Renal pelvis (tissue), 4 donors: ENCODE results near the gene USP36. TPM values are rescaled to one million over a fixed set of nuclear protein-coding genes. Genes with fewer than 3 reads are reported as not detected.
A peak's percentile ranks its signal among the peaks of the same experiment; 100 is the strongest.
"Not testable (repeated sequence)": the region's sequence is repeated elsewhere in the genome, so short reads cannot be mapped to it uniquely, and the experiment has no call there.

Experiments
- DNase-seq: peaks from one replicate; pipeline ENCODE4 v3.0.0-alpha.2; 2013
- polyA plus RNA-seq, 3 donors: library from polyadenylated mRNA; unstranded; fragments of 120-200 nt; gene quantifications; one replicate each; pipeline ENCODE4 v1.2.1, GENCODE V29; 2013; ENCODE audit not compliant: insufficient read length in 3 of 3

Gene USP36
- polyA plus RNA-seq, 3 donors: 39.6 to 47.7 (median 40.9) TPM

DNA sequence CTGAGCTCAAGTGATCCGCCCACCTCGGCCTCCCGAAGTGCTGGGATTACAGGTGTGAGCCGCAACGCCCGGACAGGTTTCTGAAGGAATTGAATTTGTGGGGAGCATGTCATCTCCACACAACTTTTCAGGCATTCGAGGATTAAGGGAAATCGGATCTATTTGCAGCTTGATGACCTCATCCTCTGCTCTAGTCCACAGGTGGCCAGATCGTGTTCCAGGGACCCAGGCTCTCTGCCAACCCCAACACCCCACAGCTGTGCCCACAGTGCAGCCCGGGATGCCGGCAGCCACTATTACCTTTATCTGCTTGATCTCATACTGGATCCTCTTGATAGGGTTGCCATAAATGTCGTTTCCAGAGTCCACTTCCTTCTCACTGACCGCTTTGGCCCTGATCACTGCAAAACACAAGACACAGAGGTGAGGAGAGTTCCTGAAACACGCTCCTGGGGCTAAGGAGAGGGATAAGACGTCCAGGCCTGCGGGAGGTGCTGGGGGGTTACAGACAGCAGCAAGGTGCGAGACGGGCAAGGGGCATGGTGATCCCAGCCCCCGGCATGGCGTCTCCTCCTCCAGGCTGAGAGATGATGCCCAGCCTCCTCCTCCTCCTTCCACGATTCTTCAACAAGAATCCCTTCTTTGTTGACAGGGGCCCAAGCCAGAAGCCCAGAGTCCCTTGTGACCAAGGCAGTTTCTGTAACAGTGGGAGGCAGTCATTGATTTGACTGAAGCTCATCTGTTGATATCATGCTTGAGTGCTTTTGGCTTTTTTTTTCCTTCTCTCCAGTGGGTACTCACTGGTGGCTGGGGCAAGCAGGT, 33.1 kb upstream of the USP36 start:
- DNase-seq: no peak

DNA sequence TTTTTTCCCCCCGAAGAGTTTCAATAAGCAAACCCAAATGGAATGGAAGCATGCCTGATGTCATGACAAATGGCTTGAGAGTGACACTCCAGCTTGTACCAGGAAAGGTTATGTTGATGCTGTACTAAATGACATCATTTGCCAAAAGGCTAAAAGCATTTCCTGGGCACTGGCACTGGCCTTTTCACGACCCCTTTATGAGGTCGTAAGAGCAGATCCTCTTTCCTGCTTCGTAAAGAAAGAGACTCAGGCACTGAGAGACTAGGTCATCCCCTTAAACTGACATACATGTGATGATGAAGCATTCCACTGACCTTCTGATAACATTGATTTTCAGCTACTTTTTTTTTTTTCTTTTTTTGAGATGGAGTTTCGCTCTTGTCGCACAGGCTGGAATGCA, 31.9 kb upstream of the USP36 start:
- no peak for DNase-seq

DNA sequence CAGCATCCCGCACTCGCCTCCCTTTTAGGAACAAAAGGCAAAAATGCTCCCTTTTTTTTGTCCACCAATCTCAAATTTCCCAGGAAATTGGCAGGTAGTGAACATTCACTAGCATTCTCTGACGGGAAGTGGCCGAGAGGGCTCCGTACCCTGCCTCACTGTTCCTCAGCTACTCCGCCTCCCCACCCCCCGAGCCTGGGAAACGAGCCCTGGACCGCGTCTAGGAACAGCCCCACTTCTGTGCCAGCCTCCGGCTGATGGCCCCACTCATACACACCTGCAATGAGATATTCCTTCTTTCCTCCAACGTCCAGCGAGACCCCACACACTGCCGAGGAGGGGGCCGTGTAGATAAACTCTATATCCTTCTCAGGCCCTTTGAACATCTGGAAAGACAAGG, 30.0 kb upstream of the USP36 start:
- DNase-seq: no peak

DNA sequence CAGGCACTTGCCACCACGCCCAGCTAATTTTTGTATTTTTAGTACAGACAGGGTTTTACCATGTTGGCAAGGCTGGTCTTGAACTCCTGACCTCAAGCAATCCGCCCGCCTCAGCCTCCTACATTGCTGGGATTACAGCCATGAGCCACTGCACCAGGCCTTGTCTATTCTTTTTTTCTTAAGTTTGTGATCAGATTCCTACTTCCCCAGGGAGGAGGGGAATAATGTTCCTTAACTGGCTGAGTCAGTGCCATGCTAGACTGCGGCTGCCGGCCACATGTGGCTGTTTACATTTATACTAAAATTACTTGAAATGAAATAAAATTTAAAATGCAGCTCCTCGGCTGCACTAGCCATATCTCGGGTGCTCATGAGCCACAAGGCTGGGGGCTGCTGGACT, 27.8 kb upstream of the USP36 start:
- DNase-seq: no peak

DNA sequence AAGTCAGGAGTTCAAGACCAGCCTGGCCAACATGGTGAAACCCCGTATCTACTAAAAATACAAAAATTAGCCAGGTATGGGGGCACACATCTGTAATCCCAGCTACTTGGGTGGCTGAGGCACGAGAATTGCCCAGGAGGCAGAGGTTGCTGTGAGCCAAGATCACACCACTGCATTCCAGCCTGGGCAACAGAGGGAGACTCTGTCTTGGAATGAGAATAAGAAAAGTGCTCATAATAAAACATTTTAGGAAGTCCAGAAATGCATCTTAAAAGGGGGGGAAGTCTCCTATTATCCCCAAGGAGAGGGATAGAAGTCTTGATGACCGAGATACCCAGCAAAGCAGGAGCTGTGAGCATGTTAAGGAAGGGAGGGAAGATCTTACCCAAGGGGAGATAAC, 26.4 kb upstream of the USP36 start:
- DNase-seq: not testable (repeated sequence)

DNA sequence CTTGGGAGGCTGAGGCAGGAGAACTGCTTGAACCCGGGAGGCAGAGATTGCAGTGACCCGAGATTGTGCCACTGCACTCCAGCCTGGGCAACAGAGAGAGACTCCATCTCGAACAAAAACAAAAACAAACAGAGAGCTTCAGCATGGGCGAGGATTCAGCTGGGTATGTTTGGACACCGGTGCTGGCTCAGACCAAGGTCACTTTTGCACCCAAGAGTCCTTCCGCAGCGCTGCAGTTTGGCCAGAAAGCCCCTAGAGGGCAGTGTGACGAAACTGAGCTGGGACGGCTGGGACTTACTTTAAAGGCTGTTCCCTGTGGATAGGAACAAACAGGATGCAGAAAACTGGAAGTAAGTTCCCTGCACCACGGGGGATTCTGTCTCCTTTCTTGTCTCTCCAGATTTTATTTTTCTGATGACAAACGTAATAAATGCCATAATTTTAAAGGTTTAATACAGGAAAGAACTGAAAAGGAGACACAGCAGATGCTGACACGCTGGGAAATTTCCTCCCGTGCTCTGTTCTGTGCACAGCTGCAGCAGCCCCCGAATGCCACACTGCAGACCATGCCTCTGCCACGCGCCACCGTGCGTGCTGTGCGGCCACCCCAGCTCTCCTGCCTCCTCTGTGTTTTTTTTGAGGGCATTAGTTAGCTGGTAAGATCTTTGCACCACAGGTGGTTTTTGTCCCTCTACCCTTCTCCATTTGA, 25.2 kb upstream of the USP36 start:
- peak; percentile 69 for DNase-seq

DNA sequence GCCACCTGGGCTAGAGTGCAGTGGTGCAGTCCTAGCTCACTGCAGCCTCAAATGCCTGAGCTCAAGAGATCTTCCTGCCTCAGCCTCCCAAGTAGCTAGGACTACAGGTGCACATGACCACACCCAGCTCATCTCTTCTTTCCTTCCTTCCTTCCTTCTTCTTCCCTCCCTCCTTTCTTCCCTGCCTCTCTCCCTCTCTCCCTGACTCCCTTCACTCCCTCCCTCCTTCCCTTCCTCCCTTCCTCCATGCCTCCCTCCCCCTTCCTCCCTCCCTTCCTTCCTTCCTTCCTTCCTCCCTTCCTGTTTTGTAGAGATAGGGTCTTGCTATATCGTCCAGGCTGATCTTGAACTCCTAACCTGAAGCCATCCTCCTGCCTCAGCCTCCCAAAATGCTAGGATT, 23.5 kb upstream of the USP36 start:
- DNase-seq: no peak

DNA sequence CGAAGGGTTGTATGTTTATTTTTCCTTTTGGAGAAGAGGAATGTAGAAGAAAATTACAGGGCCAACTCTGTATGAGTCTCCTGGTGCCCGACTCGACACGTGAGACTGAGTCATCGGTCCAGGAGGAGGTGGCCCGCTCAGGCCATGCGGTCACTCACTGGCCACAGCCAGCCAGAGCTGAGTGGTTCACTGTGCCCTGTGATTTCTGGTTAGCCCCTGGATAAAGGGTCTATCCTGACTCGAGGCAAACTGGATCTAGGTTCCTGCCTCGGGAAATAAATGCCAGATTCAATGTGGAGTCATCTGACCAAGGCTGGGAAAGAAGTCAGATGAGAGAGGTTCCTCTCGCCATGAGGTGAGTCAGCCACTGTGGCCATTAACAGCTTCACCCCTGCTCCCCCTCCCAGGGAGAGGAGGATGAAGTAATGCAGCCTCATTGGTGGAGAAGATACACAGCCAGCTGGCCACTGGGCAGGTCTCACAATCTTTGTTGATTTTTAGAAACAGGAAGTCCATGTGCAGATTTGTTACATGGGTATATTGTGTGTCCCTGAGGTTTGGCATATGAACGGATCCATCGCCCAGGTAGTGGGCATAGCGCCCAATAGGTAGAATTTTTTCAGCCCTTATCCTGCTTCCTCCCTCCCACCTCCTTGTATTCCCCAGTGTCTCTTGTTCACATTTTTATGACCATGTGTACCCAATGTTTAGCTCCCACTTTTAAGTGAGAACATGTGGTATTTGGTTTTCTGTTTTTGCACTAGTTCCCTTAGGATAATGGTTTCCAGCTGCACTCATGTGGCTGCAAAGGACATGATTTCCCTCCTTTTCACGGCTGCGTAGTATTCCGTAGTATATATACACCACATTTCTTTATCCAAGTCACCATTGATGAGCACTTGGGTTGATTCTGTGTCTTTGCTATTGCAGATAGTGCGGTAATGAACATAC, 21.7 kb upstream of the USP36 start:
- no peak for DNase-seq

DNA sequence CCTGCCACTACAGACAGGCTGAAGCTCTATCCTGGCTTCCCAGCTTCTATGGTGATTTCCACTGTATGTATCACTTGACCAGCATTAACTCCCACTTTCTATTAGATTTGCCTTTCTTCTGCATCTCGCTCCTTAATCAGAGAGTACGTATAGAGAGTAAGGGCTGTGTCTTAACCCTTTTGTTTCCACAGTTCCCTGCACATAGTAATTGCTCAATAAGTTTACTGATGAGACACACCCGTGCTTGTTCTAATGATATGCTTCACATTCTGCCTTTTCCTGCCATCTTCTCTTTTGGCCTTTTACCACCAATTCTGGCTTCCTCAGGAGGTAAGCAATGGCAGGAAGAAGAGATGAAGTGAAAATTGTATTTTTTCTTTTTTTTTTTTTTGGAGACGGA, 20.6 kb upstream of the USP36 start:
- DNase-seq: no peak

DNA sequence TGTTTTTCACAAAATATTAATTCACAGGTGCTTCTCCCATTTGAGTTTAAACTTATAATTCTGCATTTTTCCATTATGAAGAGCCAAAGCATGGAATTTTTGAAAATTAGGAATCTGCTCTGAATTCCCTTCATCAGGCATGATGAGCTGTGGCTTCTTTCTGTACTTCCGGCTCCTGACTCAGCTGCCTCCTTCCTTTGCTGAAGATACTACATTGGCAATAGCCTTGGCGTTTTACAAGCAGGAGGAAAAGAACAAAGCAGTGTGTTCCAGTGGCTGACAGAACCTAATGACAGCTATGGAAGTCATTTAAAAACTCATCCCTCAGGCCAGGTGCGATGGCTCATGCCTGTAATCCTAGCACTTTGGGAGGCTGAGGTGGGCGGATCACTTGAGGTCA, 18.4 kb upstream of the USP36 start:
- DNase-seq: no peak

DNA sequence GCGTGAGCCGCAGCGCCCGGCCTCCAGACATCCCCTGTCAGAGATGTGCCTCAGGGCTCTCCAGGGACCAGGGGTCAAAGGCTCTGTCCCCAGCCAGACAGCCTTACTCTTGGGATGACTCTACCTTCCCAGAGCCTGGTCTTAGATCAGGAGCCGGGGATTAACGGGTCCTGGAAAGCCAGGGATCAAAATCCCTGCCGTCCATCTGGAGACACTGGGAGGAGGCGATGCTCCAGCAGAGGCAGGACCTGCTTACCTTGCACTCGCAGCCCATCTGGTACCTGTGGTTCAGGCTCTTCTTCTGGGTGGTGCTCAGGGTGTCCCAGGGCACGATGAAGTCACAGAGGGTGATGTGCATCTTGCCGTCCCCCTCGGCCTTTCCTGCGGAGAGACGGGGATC, 16.7 kb upstream of the USP36 start:
- no peak for DNase-seq

DNA sequence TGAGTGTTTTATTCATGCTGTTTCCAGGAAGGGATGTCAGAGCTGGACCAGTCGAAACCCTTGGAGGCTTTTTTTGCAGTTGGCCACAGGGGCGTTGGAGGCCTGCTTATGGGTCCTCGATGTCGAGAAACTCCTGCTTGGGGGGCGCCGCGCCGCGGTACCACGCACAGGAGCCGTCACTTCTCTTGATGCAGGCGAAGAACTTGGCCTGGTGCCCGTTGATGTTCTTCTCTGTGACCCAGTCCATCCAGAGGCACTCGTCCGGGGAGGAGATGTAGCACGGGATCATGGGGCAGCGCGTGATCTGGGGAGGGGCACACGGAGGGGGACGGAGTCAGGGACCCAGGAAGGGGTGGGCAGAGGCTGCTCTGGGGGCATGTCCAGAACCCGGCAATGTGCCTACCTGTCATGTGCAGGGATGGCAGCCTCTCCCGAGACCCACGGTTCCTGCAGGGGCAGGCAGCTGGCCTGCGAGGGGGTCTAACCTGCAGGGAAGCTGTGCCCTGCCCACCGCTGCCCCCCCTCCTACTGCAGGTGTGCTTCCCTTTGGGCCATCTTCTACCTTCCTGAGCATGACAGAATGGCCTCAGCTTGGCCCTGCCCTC, 15.0 kb upstream of the USP36 start:
- DNase-seq: no peak

DNA sequence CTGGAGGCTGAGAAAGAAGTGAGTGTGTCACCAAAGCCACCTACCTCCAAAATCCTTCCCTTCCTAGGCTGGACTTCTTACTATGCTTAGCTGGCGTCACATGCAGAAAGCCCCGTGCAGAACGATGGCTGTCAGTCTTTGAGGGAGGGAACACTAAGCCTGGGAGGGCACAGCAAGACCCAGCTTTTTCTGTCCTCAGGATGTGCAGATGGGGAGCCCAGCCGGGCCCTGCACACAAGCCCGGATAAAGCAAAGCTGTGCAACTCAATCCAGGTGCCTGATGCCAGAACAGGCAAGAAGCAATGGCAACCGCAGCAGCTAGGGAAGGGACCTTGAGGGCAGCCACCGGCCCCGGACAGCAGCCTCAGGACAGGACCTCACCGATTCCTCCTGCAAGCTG, 13.9 kb upstream of the USP36 start:
- DNase-seq: no peak

DNA sequence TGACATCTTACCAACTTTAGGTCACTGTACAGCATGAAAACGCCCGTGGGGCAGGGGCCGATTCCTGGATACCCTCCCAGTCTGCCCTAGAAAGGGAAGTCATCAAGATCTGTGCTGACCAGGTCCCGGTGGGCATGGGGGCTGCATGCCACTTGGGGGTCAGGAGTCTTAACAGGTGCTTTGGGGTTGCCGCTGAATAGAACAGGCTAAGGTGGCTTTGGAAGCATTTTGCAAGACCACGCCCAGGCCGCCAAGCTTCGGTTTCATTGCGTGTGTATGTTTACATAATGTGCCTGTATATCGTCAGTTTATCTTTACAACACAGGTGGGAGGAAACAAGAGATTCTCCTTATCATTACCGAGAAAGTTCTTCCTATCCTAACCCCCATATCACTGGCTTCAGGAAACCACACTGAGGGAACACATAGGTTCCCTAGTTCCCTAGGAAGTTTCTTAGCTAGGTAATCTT, 13.3 kb upstream of the USP36 start:
- DNase-seq: no peak

DNA sequence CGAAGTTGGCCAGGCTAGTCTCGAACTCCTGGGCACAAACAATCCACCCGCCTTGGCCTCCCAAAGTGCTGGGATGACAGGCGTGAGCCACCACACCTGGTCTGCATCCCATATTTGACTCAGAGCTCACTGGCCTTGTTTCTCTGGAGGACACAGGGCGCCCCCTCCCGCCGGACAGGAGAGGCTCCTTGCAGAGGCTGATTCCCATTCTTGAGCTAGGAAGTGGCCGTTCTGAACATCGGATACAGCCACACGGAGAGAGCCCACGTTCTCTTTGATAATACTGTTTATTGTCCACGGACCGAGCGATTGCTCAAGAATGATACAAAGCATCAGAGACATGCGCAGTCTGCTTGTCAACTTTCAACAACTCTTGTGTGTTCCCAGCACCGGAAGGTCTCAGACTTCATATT, 12.1 kb upstream of the USP36 start:
- no peak for DNase-seq

DNA sequence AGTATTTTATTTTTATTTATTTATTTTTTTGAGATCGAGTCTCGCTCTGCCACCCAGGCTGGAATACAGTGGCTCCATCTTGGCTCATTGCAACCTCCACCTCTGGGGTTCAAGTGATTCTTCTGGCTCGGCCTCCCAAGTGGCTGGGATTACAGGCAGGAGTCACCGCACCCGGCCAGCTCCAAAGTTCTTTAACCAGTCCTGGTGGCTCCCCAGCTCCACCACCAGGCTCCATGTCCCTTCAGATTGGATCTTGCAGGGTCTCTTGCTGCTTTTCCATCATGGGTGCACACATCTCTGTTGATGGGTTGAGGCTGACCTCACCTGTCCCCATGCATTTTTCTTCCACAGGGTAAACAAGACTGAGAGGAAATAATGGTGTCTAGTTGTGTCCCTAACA, 8.4 kb upstream of the USP36 start:
- no peak for DNase-seq

DNA sequence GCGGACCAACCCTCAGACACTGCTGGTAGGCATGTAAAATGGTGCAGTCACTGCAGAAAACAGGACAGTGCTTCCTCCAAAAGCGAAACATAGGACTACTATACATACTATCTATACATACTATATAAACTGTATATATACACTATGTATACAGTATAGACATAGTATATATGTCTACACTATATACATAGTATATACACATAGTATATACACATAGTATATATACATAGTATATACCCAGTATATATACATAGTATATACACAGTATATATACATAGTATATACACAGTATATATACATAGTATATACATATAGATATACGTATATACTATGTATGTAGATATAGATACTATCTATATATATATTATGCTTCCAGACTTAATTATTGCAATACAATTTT, 6.4 kb upstream of the USP36 start:
- no peak for DNase-seq

DNA sequence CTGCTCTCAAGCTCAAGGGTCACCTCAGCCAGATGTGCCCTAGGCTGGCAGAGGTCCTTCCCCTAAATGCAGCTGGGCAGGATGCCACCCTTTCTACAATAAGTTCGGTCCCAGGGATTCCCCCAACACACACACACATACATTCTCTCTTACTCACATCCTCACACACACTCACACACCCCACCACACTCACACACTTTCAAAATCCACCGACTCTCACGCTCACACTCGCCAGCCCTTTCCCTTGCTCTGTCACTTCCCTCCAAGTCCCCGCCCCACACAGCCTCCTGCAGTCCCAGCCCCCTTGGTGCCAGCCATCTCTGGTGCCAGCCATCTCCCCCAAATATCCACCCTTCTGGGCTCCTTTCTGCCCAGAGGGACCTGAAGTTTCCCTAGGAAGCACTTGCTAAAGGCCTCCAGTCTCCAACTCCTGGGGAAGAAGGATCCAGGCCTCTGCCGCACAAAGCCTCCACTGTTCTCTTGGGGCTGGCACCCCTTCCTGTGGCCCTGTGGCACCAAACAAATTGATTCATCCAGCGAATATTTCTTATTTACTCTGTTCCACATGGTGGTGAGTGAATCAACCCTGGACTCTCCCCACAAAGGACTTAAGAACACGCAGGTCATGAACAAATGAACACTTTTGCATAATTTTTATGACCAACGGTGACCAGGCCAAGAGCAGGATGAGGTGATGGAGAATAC, 3.8 kb upstream of the USP36 start:
- no peak for DNase-seq

DNA sequence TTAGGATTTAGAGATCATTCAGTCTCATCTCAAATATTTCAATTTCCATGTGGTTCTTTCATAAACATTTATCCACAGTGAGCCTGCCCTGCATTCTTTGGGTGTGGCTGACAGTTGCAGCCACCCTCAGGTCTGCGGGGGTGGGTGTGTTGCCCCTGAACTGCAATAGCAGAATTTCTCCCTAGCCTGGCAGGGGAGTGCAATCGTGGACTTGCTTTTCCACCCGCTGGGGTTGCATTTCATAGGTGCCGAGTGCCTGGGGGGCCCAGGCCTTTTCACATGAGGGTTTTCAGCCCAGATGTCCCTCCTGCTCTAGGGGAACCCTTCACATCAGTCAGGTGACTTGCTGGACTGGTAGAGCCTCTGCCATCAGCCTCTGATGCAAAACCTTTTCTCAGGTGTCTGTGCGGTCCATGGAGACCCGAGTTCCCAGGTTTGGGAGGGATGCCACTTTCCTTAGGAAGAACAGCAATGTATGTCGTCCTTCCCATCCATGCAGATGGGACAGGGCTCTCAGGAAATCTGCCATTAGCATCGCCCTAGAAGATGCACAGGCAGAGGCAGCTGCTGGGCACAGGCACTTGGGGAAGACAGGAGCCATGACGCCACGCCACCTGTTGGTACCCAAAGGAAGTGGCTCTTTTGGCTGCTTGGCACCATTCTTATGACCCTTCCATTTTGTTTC, 2.4 kb upstream of the USP36 start:
- DNase-seq: peak; percentile 17

DNA sequence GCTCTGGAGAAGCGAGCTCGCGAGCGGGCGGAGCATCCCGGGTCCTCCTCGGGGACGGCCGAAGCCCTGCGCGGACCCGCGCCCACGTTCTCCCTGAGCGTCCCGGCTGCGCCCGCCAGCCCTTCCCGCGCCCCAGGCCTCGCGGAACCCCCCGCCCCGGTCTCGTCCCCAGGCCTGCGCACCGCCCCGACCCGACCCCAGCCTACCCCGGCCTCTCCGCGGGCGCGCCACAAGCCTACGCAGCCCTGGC, 159 bp downstream of the USP36 start:
- no peak for DNase-seq
